ENCODE data around the gene CTIF.

Gene CTIF

GRCh38 chr18:48574667-48575300 is 36.0 kb downstream of the CTIF start:
- no peak for DNase-seq (ENCODE audit: low read depth, low spot score)

- no peak for DNase-seq (ENCODE audit: low read depth, low spot score)
Measured at GRCh38 chr18:48575301-48575657, 36.4 kb downstream of the CTIF start.

- no peak for DNase-seq (ENCODE audit: low read depth, low spot score)
Measured at GRCh38 chr18:48575658-48576456, 37.0 kb downstream of the CTIF start.

GRCh38 chr18:48576457-48576771 is 37.6 kb downstream of the CTIF start:
- DNase-seq (ENCODE audit: low read depth, low spot score) = no peak

GRCh38 chr18:48577478-48578190 is 38.8 kb downstream of the CTIF start:
- DNase-seq (ENCODE audit: low read depth, low spot score) = no peak

DNA sequence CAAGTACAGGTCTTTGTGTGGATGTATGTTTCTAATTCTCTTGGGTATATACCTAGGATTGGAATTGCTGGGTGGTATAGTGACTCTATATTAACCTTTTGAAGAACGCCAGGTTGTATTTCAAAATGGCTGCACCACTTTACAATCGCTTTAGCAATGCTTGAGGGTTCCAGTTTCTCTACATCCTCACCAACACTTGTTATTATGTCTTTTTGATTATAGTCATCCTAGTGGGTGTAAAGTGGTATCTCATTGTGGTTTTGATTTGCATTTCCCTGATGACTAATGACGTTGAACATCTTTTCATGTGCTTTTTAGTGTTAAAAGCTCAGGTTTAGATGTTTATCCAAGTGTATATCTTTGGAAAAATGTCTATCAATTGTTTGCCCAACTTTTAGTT is 39.5 kb downstream of the CTIF start:
- DNase-seq (ENCODE audit: low read depth, low spot score) = no peak

DNA sequence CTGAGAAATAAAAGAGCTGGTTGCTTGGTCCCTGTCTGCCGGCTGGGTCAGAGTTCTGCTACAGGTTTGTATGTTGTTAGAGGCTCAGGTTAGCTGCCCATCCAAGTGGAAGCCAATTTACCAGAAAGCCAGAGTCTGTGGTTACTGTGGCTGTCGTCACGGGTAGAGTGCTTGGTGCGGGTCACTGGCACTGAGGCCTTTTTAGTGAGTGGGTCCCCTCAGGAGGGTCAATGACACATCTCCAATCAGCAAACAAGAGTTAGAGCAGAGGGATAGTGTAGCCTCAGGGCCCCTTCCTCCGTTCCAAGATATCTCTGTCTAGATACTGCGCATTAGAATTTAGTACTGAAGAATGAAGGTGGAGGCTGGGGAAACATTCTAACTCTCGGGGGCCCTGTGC is 41.2 kb downstream of the CTIF start:
- DNase-seq (ENCODE audit: low read depth, low spot score) = no peak

GRCh38 chr18:48580782-48581181 is 42.0 kb downstream of the CTIF start:
- no peak for DNase-seq (ENCODE audit: low read depth, low spot score)

GRCh38 chr18:48581206-48581605 is 42.4 kb downstream of the CTIF start:
- no peak for DNase-seq (ENCODE audit: low read depth, low spot score)

GRCh38 chr18:48581941-48582340 is 43.1 kb downstream of the CTIF start:
- no peak for DNase-seq (ENCODE audit: low read depth, low spot score)

- DNase-seq (ENCODE audit: low read depth, low spot score) = no peak
Measured at GRCh38 chr18:48582946-48583345, 44.1 kb downstream of the CTIF start.

GRCh38 chr18:48583573-48583972 is 44.7 kb downstream of the CTIF start:
- DNase-seq (ENCODE audit: low read depth, low spot score) = no peak

GRCh38 chr18:48589797-48590519 is 51.1 kb downstream of the CTIF start:
- no peak for DNase-seq (ENCODE audit: low read depth, low spot score)

GRCh38 chr18:48590678-48591077 is 51.8 kb downstream of the CTIF start:
- DNase-seq (ENCODE audit: low read depth, low spot score) = no peak

DNA sequence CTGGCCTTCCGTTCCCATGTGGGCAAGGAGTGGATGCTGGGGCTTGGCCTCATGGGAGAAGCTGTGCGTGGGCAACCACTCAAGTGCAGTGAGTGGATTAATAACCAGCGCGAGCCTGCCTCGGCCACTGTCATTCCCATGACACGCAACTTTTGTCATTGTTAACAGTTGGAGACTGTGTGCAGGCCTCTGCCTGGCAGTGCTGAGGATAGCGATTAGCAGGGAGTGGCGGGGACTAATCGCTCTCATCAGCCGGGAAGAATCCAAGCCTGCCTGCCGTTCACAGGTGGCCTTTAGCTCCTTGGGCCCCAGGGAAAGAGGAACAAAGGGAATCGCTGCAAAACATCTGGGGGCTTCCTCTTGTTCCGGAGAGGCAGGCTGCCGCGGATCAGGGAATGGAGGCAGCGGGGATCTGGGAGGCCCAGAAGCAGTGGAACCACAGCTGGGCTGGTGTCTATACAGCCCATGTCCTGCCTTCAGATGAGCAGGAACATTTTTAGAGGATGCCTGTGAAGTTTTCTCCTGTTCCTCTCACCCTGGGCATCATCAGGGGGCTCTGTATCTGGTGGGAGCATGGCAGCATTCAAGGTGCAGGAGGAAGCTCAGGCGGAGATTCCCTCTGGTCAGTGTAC is 53.8 kb downstream of the CTIF start:
- DNase-seq (ENCODE audit: low read depth, low spot score) = no peak

DNA sequence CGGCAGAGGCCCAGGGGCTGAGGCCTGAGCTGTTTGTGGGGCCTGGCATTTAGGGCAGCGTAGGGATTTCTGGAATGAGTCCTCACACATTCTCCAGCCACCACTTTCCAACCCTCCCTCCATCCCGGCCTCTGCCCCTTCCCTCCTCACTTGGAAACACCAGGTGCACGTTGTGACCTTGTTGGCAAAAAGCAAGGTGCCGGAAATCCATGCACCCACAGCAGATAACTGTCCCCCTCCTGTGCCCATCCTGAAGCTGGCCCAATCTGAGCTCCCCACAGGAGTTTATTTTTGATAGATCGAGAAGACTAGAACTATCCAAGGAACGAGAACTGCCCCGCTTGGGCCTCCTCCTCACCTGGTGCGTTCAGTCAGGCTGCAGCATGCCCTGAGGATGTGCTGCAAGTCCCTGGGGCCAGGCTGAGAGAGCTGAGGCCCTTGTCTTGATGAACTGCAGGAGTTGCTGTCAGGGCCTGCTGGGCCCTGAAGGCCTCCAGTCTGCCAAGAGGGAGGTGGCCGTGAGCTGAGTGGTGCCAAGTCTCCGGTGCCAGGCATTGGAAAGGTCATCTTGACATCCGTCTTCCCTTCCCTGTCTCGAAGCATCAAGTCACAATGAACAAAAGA is 55.8 kb downstream of the CTIF start:
- DNase-seq (ENCODE audit: low read depth, low spot score) = no peak

DNA sequence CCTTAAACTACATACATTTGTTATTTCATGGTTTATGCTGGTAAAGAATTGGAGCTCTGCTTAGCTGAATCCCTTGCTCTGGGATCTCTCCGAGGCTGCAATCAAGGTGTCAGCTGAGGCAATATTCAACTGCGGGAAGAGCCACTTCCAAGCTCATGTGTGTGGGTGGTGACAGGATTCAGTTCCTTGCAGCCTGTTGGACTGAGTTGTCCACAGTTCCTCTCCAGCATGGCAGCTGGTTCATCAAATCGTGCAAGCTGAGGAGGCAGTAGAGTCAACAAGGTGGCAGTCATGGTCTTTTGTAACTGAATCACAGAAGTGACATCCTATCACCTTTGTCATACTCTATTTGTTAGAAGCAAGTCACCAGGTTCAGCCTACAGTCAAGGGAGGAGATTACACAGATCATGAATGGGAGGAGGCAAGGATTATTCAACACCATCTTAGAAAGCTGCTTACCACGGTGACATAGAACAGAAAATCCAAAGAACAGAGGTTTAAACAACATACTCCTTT is 56.9 kb downstream of the CTIF start:
- DNase-seq (ENCODE audit: low read depth, low spot score) = no peak

DNA sequence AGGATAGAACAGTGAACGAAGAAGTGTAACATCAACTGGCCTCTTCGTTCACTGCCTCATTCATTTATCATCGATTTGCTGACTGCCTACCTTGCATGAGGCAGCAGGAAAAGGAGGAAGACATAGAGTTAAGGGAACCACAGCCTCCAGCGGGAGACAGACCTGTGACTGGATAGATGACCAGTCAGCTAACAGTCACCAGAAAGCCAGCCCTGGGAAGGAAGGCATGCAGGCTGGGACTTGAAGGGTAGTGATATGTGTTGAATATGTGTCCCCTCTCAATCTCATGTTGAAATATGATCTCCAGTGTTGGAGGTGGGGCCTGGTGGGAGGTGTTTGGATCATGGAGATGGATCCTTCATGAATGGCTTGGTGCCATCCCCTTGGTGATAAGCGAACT is 58.3 kb downstream of the CTIF start:
- no peak for DNase-seq (ENCODE audit: low read depth, low spot score)

DNA sequence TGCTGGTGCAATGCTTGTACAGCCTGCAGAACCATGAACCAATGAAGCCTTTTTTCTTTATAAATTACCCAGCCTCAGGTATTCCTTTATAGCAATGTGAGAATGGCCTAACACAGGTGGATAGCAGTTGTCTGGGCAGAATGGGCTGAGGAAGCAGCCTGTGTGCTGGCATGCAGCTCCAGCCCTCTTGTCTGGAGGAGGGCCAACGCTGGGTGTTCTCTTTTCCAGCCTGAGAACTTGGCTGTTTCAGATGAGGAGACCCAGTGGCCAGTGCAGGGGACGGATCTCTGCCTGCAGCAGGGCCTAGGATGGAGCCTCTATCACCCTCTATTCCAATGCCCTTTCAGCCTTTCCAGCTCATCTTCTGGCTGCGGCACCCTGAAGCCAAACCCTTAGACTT is 58.8 kb downstream of the CTIF start:
- no peak for DNase-seq (ENCODE audit: low read depth, low spot score)

- DNase-seq (ENCODE audit: low read depth, low spot score) = no peak
Measured at GRCh38 chr18:48599391-48599790, 60.6 kb downstream of the CTIF start.

DNA sequence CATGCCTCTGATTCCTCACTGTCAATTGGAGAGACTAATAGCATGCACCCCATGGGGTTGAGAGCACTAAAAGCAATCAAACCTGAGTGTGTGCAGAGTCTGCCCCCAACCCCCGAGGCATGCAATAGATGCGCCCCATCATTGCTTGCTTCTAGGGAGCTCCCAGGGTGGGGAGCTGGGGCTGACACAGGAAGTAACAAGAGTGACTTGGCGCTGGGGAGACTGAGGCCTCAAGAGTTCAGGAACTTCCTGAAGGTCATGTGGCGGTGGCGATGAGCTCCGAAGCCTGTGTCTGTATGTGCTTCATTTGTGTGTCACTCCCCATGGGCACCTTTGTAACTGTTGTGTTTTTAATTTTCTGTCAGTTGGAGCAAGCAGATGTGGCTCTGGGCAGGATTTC is 61.2 kb downstream of the CTIF start:
- DNase-seq (ENCODE audit: low read depth, low spot score) = no peak

Data from activated naive CD8-positive, alpha-beta T cell treated with anti-CD3 and anti-CD28 coated beads, Interleukin-2, amount 50 U/mL, for 16 hours (primary cell).